ENCODE measurements around the gene ZNF593OS. TPM values are rescaled to one million over a fixed set of nuclear protein-coding genes. Genes with fewer than 3 reads are reported as not detected.

ZNF593OS gene
- polyA plus RNA-seq, 2 donors, result 0.12 to 0.22 TPM

- Histone ChIP-seq H3K4me1 (ENCODE audit: control insufficient read depth in 2 of 2, insufficient read depth in 2 of 2, low read length in 1 of 2) (peaks cover 0 to 20% of the 10 kb centered on the region in 2 donors), H3K9me3 (ENCODE audit: control insufficient read depth in 2 of 2, insufficient read depth in 1 of 2, low read depth in 1 of 2, low read length in 1 of 2) (no peaks in the 10 kb centered on the region), H3K4me3 (ENCODE audit: low read depth in 1 of 2, low read length in 2 of 2) (peak overlapping the region; percentile 43 to 47), H3K27ac (ENCODE audit: low read depth in 2 of 2, low read length in 1 of 2) (no peak overlapping the region), H3K36me3 (ENCODE audit: control insufficient read depth in 2 of 2, insufficient read depth in 2 of 2, low read length in 1 of 2) (no peaks in the 10 kb centered on the region), H3K27me3 (ENCODE audit: control insufficient read depth in 1 of 2, insufficient read depth in 2 of 2, low read length in 2 of 2) (no peaks in the 10 kb centered on the region)
- WGBS, 2 donors, result 28 to 30% methylated on average over 21 of the region's 21 CpGs
Measured at GRCh38 chr1:26162220-26162709, 9.4 kb downstream of the ZNF593OS start.

GRCh38 chr1:26161415-26162219 lies 10.0 kb downstream of the ZNF593OS start:
- peaks cover 0 to 20% of the 10 kb centered on the region in 2 donors for H3K4me1 ChIP-seq (ENCODE audit: control insufficient read depth in 2 of 2, insufficient read depth in 2 of 2, low read length in 1 of 2)
- H3K27me3 ChIP-seq (ENCODE audit: control insufficient read depth in 1 of 2, insufficient read depth in 2 of 2, low read length in 2 of 2), result peaks cover 0 to 1% of the 10 kb centered on the region in 2 donors
- WGBS, 2 donors, result 2% methylated on average over 67 to 98 of the region's 98 CpGs
- no peaks in the 10 kb centered on the region for H3K36me3 ChIP-seq (ENCODE audit: control insufficient read depth in 2 of 2, insufficient read depth in 2 of 2, low read length in 1 of 2)
- H3K4me3 ChIP-seq (ENCODE audit: low read depth in 1 of 2, low read length in 2 of 2), result peak overlapping the region; percentile 43 to 47
- H3K9me3 ChIP-seq (ENCODE audit: control insufficient read depth in 2 of 2, insufficient read depth in 1 of 2, low read depth in 1 of 2, low read length in 1 of 2), result no peaks in the 10 kb centered on the region
- no peak overlapping the region for H3K27ac ChIP-seq (ENCODE audit: low read depth in 2 of 2, low read length in 1 of 2)

- peaks cover 0 to 20% of the 10 kb centered on the region in 2 donors for H3K4me1 ChIP-seq (ENCODE audit: control insufficient read depth in 2 of 2, insufficient read depth in 2 of 2, low read length in 1 of 2)
Measured at GRCh38 chr1:26160527-26161414, 10.9 kb downstream of the ZNF593OS start.

GRCh38 chr1:26159743-26160039 lies 11.9 kb downstream of the ZNF593OS start:
- peak overlapping the region in 1 of 2 donors; percentile 14 for H3K27ac ChIP-seq (ENCODE audit: low read depth in 2 of 2, low read length in 1 of 2)
- 63 to 68% methylated on average over 4 of the region's 4 CpGs for WGBS, 2 donors
- H3K4me1 ChIP-seq (ENCODE audit: control insufficient read depth in 2 of 2, insufficient read depth in 2 of 2, low read length in 1 of 2), result peaks cover 0 to 20% of the 10 kb centered on the region in 2 donors
- peak overlapping the region; percentile 1 to 25 for H3K4me3 ChIP-seq (ENCODE audit: low read depth in 1 of 2, low read length in 2 of 2)
- H3K36me3 ChIP-seq (ENCODE audit: control insufficient read depth in 2 of 2, insufficient read depth in 2 of 2, low read length in 1 of 2), result no peaks in the 10 kb centered on the region
- H3K9me3 ChIP-seq (ENCODE audit: control insufficient read depth in 2 of 2, insufficient read depth in 1 of 2, low read depth in 1 of 2, low read length in 1 of 2), result no peaks in the 10 kb centered on the region
- peaks cover 0 to 5% of the 10 kb centered on the region in 2 donors for H3K27me3 ChIP-seq (ENCODE audit: control insufficient read depth in 1 of 2, insufficient read depth in 2 of 2, low read length in 2 of 2)

More at GRCh38 chr1:26160527-26161414, 10.9 kb downstream of the ZNF593OS start:
- Histone ChIP-seq H3K36me3 (ENCODE audit: control insufficient read depth in 2 of 2, insufficient read depth in 2 of 2, low read length in 1 of 2) (no peaks in the 10 kb centered on the region), H3K27ac (ENCODE audit: low read depth in 2 of 2, low read length in 1 of 2) (no peak overlapping the region), H3K4me3 (ENCODE audit: low read depth in 1 of 2, low read length in 2 of 2) (peak overlapping the region; percentile 43 to 47), H3K9me3 (ENCODE audit: control insufficient read depth in 2 of 2, insufficient read depth in 1 of 2, low read depth in 1 of 2, low read length in 1 of 2) (no peaks in the 10 kb centered on the region), H3K27me3 (ENCODE audit: control insufficient read depth in 1 of 2, insufficient read depth in 2 of 2, low read length in 2 of 2) (peaks cover 0 to 5% of the 10 kb centered on the region in 2 donors)
- 48 to 49% methylated on average over 18 of the region's 18 CpGs for WGBS, 2 donors

- H3K4me3 ChIP-seq (ENCODE audit: low read depth in 1 of 2, low read length in 2 of 2), result peak within 1 kb of the TSS; percentile 1 to 36
- H3K27me3 ChIP-seq (ENCODE audit: control insufficient read depth in 1 of 2, insufficient read depth in 2 of 2, low read length in 2 of 2), result peaks cover 0 to 5% of the 10 kb centered on the region in 2 donors
- peaks cover 0 to 20% of the 10 kb centered on the region in 2 donors for H3K4me1 ChIP-seq (ENCODE audit: control insufficient read depth in 2 of 2, insufficient read depth in 2 of 2, low read length in 1 of 2)
- WGBS, 2 donors, result 40 to 45% methylated on average over 6 of the region's 6 CpGs
- H3K27ac ChIP-seq (ENCODE audit: low read depth in 2 of 2, low read length in 1 of 2), result peak within 1 kb of the TSS in 1 of 2 donors; percentile 14
- no peaks in the 10 kb centered on the region for H3K9me3 ChIP-seq (ENCODE audit: control insufficient read depth in 2 of 2, insufficient read depth in 1 of 2, low read depth in 1 of 2, low read length in 1 of 2)
- H3K36me3 ChIP-seq (ENCODE audit: control insufficient read depth in 2 of 2, insufficient read depth in 2 of 2, low read length in 1 of 2), result no peaks in the 10 kb centered on the region
Measured at GRCh38 chr1:26158908-26159742, 12.5 kb downstream of the ZNF593OS start, which contains the start of gene FAM110D. FAM110D (plus strand) TSS chr1:26159079; CDS start chr1:26161292, 2,213 bp downstream.

GRCh38 chr1:26158271-26158907 lies 13.2 kb downstream of the ZNF593OS start:
- no peak overlapping the region for H3K27ac ChIP-seq (ENCODE audit: low read depth in 2 of 2, low read length in 1 of 2)
- peaks cover 0 to 18% of the 10 kb centered on the region in 2 donors for H3K4me1 ChIP-seq (ENCODE audit: control insufficient read depth in 2 of 2, insufficient read depth in 2 of 2, low read length in 1 of 2)
- H3K4me3 ChIP-seq (ENCODE audit: low read depth in 1 of 2, low read length in 2 of 2), result no peak overlapping the region
- H3K9me3 ChIP-seq (ENCODE audit: control insufficient read depth in 2 of 2, insufficient read depth in 1 of 2, low read depth in 1 of 2, low read length in 1 of 2), result no peaks in the 10 kb centered on the region
- H3K36me3 ChIP-seq (ENCODE audit: control insufficient read depth in 2 of 2, insufficient read depth in 2 of 2, low read length in 1 of 2), result no peaks in the 10 kb centered on the region
- peaks cover 0 to 5% of the 10 kb centered on the region in 2 donors for H3K27me3 ChIP-seq (ENCODE audit: control insufficient read depth in 1 of 2, insufficient read depth in 2 of 2, low read length in 2 of 2)
- WGBS, 2 donors, result 55 to 69% methylated on average over 5 of the region's 5 CpGs

- Histone ChIP-seq H3K4me3 (ENCODE audit: low read depth in 1 of 2, low read length in 2 of 2) (peak overlapping the region in 1 of 2 donors; percentile 7), H3K27me3 (ENCODE audit: control insufficient read depth in 1 of 2, insufficient read depth in 2 of 2, low read length in 2 of 2) (peaks cover 0 to 5% of the 10 kb centered on the region in 2 donors), H3K36me3 (ENCODE audit: control insufficient read depth in 2 of 2, insufficient read depth in 2 of 2, low read length in 1 of 2) (no peaks in the 10 kb centered on the region), H3K4me1 (ENCODE audit: control insufficient read depth in 2 of 2, insufficient read depth in 2 of 2, low read length in 1 of 2) (peaks cover 0 to 10% of the 10 kb centered on the region in 2 donors), H3K9me3 (ENCODE audit: control insufficient read depth in 2 of 2, insufficient read depth in 1 of 2, low read depth in 1 of 2, low read length in 1 of 2) (no peaks in the 10 kb centered on the region), H3K27ac (ENCODE audit: low read depth in 2 of 2, low read length in 1 of 2) (peak overlapping the region in 1 of 2 donors; percentile 3)
- WGBS, 2 donors, result 27 to 36% methylated on average over 12 of the region's 12 CpGs
Measured at GRCh38 chr1:26156285-26157038, 15.2 kb downstream of the ZNF593OS start.
